Iris pigment epithelial cell (primary cell): ENCODE data around the gene FAM110A.
"Not testable (repeated sequence)": the region's sequence is repeated elsewhere in the genome, so short reads cannot be mapped to it uniquely, and the experiment has no call there.

Source experiments
- DNase-seq: peaks from one replicate; pipeline ENCODE4 v3.0.0-alpha.2; 2011; ENCODE audit warnings: low read depth

Gene FAM110A

GRCh38 chr20:833450-834150 lies at the start of gene FAM110A:
Gene FAM110A (plus strand): TSS chr20:833715. CDS start chr20:844805, 11,090 bp downstream.
- peak; percentile 96 for DNase-seq

GRCh38 chr20:787825-788224 lies 45.7 kb upstream of the FAM110A start:
- DNase-seq: no peak

- DNase-seq: no peak
Observed at GRCh38 chr20:791056-791455, 42.5 kb upstream of the FAM110A start.

- DNase-seq: no peak
Observed at GRCh38 chr20:792248-792647, 41.3 kb upstream of the FAM110A start.

GRCh38 chr20:796921-797320 lies 36.6 kb upstream of the FAM110A start:
- DNase-seq: no peak

GRCh38 chr20:798746-799145 lies 34.8 kb upstream of the FAM110A start:
- not testable (repeated sequence) for DNase-seq

- not testable (repeated sequence) for DNase-seq
Observed at GRCh38 chr20:800026-800425, 33.5 kb upstream of the FAM110A start.

- no peak for DNase-seq
Observed at GRCh38 chr20:801678-802077, 31.8 kb upstream of the FAM110A start.

GRCh38 chr20:805713-806112 lies 27.8 kb upstream of the FAM110A start:
- peak; percentile 17 for DNase-seq

- not testable (repeated sequence) for DNase-seq
Observed at GRCh38 chr20:811776-812434, 21.6 kb upstream of the FAM110A start.

GRCh38 chr20:812435-812814 lies 21.1 kb upstream of the FAM110A start:
- DNase-seq: not testable (repeated sequence)

- DNase-seq: no peak
Observed at GRCh38 chr20:813390-813789, 20.1 kb upstream of the FAM110A start.

- DNase-seq: no peak
Observed at GRCh38 chr20:815226-815625, 18.3 kb upstream of the FAM110A start.

GRCh38 chr20:815914-816606 lies 17.5 kb upstream of the FAM110A start:
- peak; percentile 35 for DNase-seq

GRCh38 chr20:818001-818664 lies 15.4 kb upstream of the FAM110A start:
- no peak for DNase-seq

GRCh38 chr20:819680-820322 lies 13.7 kb upstream of the FAM110A start:
- DNase-seq: no peak

GRCh38 chr20:820323-820953 lies 13.1 kb upstream of the FAM110A start:
- no peak for DNase-seq

GRCh38 chr20:821046-821730 lies 12.3 kb upstream of the FAM110A start:
- no peak for DNase-seq

GRCh38 chr20:821731-822065 lies 11.8 kb upstream of the FAM110A start:
- DNase-seq: no peak

- no peak for DNase-seq
Observed at GRCh38 chr20:822651-823573, 10.6 kb upstream of the FAM110A start.
